NCI-H1930 (cell line): ENCODE data around the gene APOBEC4.
"Not testable (repeated sequence)": the region's sequence is repeated elsewhere in the genome, so short reads cannot be mapped to it uniquely, and the experiment has no call there.

Source experiments
- DNase-seq, 2 experiments: peaks; one replicate each; lab custom pipeline; 2025; lab: John Stamatoyannopoulos, UW

APOBEC4 gene

DNA sequence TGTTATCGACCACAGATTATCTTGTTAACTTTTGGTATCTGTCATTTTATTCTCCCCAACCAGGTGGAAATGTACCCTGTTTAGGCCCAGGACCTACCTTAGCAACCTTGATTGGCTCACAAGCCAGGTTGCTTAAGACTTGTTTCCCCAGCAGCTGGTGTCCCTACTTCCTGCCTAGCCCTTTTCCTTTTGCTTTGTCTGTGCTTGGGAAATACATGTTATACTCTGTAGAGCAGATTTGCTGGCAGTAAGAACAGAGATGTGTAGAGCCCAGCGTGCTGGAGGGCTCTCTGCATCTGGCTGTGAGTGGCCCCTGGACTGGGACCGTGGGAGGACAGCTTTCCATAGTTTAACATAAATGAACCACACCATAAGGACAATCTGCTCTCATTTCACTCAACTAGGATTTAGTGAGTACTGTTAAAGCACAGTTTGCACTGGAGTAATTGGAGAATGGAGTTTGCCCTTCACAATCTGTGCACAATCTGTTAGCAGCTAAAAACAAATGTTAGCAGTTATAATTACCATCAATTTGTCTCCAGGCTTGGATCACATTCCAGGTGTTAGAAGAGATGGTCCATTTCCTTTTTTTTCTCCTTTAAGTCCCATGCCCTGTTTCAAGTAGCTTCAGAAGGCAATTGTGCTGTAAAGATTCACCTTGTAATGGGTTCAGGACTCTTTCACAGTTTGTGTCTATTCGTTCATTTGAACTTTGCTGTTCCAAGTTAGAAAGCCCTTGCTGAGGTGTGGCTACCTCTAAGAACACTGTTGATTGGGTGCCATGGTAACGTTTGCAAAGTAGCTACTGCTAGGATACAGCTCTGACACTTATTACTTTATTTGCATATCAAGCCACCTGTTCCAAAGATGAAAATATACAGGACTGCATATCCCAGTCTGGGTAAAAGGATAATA lies at the start of gene APOBEC4:
TSS of gene APOBEC4 (minus strand) at position 770 of the 915 bp plus-strand sequence. CDS start 4,535 bp downstream, outside the sequence.
- DNase-seq, result no peak

DNA sequence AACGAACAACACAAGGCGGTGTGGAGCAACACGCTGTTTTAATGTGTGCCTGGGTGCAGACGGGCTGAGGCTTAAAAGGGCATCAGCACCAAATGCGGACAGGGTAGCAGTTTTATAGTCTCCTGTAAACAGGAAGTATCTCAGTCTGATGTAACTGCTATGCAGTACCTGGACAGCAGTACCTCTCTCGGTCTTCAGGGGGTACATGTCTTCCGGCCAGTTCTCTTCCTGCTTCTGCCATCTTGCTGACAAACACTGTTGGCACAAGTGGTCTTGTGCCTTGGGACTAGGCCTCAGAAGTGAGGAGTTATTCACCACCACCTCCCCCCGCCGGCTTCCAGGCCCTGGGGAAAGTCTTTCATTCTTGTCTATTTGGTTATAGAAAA lies 49.7 kb upstream of the APOBEC4 start:
- DNase-seq, result no peak

DNA sequence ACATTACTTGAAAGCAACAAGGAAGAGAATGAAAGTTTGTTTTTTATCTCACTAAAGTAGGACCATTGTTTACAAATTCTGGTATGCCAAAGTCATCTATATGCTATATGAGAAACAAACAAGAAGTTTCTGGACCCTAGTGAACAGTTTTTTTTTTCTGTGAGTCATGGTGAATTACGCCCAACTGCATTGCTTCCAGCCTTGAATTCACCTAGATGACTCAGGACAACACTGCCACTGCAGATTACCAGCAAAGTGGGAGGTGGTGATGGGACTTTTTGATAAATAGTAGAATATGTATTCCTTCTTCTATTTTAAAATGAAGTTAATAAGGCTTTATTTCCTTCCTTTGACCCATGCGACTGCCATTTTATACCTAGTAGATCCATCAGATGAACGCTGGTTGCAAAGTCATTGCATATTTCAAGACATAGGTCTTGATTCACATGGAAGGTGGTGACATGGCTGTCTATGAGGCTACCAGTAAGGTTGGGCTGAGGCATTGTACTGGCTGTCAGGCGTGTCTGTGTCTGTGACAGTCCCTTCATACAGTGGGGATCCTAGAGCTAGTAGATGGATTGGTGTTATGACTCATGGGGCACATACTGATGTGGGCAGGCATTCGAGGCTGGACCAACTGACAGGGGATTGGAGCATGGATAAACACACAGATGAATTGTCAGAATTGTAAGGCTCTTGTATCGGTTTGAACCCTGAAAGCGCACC lies 49.1 kb upstream of the APOBEC4 start:
- DNase-seq, result no peak

DNA sequence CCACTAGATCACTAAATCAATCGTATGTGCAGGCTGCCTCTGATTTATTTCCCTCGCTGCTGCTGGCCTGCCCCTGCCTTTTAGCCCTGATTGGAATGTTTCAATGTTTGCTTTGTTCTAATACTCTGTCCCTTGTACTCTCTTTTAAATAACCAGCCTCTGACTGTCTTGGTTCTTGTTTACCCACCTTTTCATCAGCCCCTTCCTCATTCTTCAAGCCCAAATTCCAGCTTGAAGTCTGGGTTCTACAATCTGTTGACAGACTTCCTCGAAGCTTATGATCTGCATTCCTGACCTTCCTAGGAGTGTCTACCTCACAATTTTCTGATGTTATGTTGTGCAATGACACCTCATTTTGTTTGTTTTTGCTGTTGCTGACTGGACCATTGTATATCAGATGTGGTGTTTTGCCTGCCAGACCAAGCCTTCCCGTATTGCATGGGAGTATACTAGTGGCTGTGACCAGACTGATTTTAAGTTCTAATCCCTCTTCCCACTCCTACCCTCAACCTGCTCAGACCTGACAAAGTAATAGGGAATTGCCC lies 46.6 kb upstream of the APOBEC4 start:
- DNase-seq, result no peak

GRCh38 chr1:183697814-183698590 lies 44.9 kb upstream of the APOBEC4 start:
- DNase-seq, result no peak

DNA sequence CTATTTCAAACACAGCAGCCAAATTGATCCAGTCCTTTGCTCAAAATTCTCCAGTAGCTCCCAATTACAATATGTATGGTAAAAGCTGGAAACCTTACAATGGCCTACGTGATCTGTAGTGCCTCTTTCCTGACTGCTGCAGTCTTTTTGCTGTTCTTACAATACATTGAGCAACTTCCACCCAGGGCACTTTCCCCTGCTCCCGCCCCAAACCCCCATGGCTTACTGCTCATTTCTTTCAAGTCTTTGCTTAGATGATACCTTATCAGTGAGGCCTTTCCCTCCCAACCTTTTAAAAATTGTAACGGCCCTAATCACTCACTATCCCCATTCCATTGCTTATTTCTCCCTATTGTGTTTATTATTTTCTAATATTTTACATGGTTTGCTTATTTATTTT lies 43.9 kb upstream of the APOBEC4 start:
- no peak for DNase-seq

- DNase-seq, result no peak
These were observed 41.6 kb upstream of the APOBEC4 start for GRCh38 chr1:183694755-183695154.

- no peak for DNase-seq
These were observed 41.0 kb upstream of the APOBEC4 start for GRCh38 chr1:183694066-183694465.

DNA sequence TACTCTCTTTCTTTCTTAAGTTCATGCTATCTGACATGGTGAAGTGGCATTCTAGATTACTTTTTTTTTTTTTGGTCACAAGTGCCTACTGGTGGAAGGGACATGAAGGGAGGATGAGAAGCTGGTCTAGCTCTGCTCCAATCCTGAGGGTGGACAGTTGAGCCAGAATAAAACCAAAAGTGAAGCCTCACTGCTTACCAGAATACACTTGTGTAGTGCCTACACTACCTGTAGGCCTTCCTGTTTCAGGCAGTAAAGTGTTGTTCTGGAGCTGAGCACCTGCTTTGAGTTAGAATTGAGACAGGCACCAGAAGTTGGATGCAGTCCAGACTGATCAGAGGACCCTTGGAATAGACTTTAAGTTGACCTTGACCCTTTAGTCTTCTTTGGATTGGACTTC lies 40.4 kb upstream of the APOBEC4 start:
- no peak for DNase-seq

GRCh38 chr1:183689762-183690204 lies 36.7 kb upstream of the APOBEC4 start:
- DNase-seq, result no peak

- DNase-seq, result no peak
These were observed 35.4 kb upstream of the APOBEC4 start for GRCh38 chr1:183688341-183689060.

DNA sequence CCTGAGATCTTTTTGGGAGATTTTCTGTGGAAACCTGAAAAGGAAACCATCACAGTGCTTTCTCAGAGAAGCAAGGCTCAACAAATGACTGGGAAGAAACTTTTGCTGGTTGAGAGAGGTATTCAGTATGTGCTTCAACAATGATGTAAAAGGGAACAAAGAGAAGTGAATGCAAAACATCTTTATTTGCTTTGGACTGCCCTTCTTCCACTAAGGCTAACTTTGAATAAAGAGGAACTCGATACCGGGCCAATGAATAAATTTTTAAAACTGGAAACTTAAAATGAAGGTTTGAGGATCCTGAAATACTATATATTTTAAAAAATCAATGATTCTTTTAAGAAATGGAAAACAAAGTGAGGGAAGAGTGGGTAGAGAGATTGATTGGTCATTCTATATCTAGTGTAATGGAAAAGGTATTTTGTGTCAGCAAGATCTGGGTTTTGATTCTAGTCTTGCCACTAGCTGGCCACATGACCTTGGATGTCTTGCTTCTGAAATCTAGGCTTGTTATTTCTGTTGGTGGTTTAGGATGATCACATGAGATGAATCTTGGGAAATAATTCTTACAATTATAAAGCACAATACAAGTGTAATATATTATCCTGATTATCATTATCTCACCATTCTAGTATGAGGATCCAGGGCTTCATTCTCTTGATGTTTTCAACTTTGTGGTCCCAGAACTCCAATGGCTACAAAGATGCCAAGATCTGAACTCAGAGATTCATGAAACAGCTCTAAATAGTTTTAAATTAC lies 34.6 kb upstream of the APOBEC4 start:
- no peak for DNase-seq

DNA sequence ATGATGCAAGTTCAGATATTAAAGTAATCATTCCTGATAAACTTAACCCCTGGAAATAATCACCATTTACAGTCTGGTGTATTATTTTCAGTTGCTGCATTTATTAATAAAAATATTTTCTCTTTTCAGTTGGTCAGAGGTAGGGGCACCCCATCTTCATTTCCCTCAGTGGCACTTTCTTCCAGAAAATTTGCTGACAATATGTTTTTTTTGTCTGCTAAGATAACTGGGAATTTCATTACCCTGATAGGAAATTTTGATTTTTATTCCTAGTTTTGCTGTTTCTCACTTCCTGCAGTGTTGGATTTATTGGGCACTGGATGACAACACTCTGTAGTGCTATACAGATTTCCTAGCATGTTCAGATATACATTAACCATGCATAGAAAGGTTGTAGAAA lies 33.1 kb upstream of the APOBEC4 start:
- no peak for DNase-seq

- DNase-seq, result peak in 1 of 2 experiments; percentile 23
These were observed 32.1 kb upstream of the APOBEC4 start for GRCh38 chr1:183685112-183685713.

DNA sequence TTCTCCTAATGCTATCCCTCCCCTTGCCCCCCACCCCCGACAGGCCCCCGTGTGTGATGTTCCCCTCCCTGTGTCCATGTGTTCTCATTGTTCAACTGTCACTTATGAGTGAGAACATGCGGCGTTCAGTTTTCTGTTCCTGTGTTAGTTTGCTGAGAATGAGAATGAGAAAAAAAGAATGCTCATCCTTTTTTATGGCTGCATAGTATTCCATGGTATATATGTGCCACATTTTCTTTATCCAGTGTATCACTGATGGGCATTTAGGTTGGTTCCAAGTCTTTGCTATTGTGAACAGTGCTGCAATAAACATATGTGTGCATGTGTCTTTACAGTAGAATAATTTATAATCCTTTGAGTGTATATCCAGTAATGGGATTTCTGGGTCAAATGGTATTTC lies 26.2 kb upstream of the APOBEC4 start:
- DNase-seq, result not testable (repeated sequence)

DNA sequence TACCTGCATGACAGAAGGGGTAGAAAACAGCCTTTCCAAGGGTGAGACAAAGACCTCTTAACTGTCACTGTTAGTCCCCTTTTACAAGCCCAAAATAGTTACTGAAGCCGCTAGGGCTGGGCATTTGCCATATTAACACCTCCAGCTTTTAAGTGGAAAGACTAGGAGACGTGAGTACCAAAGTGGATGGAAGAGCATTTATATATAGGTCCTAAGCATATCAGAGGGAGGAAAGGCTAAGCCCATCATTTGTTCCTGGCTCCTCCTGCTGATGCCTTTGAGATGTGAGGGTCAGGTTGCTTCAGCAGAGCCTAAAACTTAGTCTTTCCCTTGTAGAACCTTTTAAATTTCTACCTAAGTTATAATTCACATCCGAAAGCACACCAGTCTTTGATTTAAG lies 25.7 kb upstream of the APOBEC4 start:
- no peak for DNase-seq

DNA sequence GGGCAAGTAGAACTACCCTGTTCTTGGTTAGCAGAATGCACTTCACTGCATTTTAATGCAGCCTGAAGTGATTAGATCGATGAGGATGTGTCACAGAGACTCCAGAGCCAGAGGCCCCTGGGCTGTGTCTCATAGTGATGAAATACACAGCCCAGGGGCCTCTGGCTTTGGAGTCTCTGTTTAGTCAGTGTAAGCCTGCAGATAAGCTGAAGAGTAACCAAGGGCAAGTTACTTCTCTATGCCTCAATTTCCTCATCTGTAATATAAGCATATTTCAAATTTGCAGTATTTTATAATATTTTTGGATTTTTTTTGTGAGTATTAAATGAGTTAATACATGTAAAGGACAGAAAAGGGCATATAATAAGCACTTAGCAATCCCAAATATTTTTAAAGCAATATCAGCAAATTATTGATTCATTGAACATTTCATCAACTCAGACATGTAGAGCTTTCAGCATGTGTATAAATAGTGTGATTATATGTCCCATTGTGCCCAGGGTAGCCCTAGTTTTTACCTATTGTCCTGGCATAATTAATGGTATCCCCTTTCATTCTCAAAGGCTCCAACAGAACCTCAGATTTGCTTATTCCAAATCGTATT lies 23.6 kb upstream of the APOBEC4 start:
- no peak for DNase-seq

- no peak for DNase-seq
These were observed 22.9 kb upstream of the APOBEC4 start for GRCh38 chr1:183675883-183676585.

DNA sequence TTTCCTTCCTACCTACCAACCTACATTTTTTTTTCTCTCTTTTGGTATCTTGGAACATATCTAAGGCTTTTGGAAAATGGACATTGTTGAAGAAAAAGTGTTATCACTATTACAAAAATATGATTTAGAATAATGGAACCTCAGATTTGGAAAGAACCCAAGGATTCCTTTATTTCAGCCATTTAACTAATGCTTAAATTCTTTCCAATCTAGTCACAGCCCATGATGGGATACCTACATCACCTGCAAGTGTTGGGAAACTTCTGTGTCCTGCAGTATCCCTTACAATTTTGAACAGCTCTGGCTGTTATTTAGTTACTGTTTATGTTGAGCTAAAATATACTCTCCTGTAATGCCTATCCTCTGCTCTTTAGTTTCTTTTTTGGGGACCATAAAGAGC lies 22.3 kb upstream of the APOBEC4 start:
- no peak for DNase-seq
